NB4 (cell line): ENCODE results near the gene ZNF775.

Source experiments
- MYC ChIP-seq: IDR thresholded peaks from 2 replicates; pipeline ENCODE4 v1.6.1; 2011; ENCODE audit warnings: low read depth, low read length
- POLR2A ChIP-seq: IDR thresholded peaks from 2 replicates; pipeline ENCODE4 v1.6.1; 2011; ENCODE audit warnings: mild to moderate bottlenecking; ENCODE audit not compliant: insufficient read length; ENCODE audit errors: extremely low read depth
- TF ChIP-seq, protein P1 (sequence below): IDR thresholded peaks from one replicate; pipeline ENCODE4 v1.5.1; 2012; ENCODE audit warnings: low read depth, low read length

- TF ChIP-seq, protein P1, sequence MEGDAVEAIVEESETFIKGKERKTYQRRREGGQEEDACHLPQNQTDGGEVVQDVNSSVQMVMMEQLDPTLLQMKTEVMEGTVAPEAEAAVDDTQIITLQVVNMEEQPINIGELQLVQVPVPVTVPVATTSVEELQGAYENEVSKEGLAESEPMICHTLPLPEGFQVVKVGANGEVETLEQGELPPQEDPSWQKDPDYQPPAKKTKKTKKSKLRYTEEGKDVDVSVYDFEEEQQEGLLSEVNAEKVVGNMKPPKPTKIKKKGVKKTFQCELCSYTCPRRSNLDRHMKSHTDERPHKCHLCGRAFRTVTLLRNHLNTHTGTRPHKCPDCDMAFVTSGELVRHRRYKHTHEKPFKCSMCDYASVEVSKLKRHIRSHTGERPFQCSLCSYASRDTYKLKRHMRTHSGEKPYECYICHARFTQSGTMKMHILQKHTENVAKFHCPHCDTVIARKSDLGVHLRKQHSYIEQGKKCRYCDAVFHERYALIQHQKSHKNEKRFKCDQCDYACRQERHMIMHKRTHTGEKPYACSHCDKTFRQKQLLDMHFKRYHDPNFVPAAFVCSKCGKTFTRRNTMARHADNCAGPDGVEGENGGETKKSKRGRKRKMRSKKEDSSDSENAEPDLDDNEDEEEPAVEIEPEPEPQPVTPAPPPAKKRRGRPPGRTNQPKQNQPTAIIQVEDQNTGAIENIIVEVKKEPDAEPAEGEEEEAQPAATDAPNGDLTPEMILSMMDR, result no peak
- TF ChIP-seq MYC (no peak), POLR2A (no peak)
These were observed 10.3 kb downstream of the ZNF775 start for GRCh38 chr7:150389532-150389816.
